Calu3 (cell line): Measurements from ENCODE around the gene ENOX2. TPM values are rescaled to one million over a fixed set of nuclear protein-coding genes. Genes with fewer than 3 reads are reported as not detected.

Experiments used
- BruUV-seq: library from RNA; stranded (reverse); fragments of 400-500 nt; replicated peaks from 2 replicates; lab custom pipeline; 2021; lab: Mats Ljungman, UMichigan
- CTCF ChIA-PET: fragments of 300-600 bp; sonication (Branson Sonifier 250); formaldehyde crosslinking; loops from one replicate; lab custom pipeline; 2022; ENCODE audit warnings: antibody characterized with exemption; lab: Charles Lee
- DNase-seq: peaks from one replicate; pipeline ENCODE4 v3.0.0; 2022
- H3K27ac Mint-ChIP-seq: one replicate; pipeline ENCODE4 v1.8.0; 2022; ENCODE audit warnings: mixed read lengths; ENCODE audit not compliant: unreplicated experiment
- H3K27me3 Mint-ChIP-seq: one replicate; pipeline ENCODE4 v1.8.0; 2022; ENCODE audit warnings: mixed read lengths; ENCODE audit not compliant: unreplicated experiment
- H3K36me3 Mint-ChIP-seq: one replicate; pipeline ENCODE4 v1.8.0; 2022; ENCODE audit warnings: mild to moderate bottlenecking, moderate library complexity, mixed read lengths; ENCODE audit not compliant: insufficient read depth, unreplicated experiment
- H3K4me1 Mint-ChIP-seq: one replicate; pipeline ENCODE4 v1.8.0; 2022; ENCODE audit warnings: mild to moderate bottlenecking, low read depth, mixed read lengths; ENCODE audit not compliant: unreplicated experiment
- H3K4me3 Mint-ChIP-seq: one replicate; pipeline ENCODE4 v1.8.0; 2022; ENCODE audit warnings: mild to moderate bottlenecking, low read depth, moderate library complexity, mixed read lengths; ENCODE audit not compliant: unreplicated experiment
- H3K9me3 Mint-ChIP-seq: one replicate; pipeline ENCODE4 v1.8.0; 2022; ENCODE audit warnings: low read depth, mixed read lengths; ENCODE audit not compliant: unreplicated experiment
- CTCF ChIP-seq: fragments of 200-600 bp; IDR thresholded peaks from one replicate; pipeline ENCODE4 v1.8.0; 2022; ENCODE audit warnings: antibody characterized with exemption; ENCODE audit not compliant: unreplicated experiment
- intact Hi-C: fragments of 100-400 bp; cut with micrococcal nuclease; formaldehyde crosslinking; loops from one replicate; pipeline ENCODE4 v1.10.0; 2022; ENCODE audit not compliant: unreplicated experiment
- total RNA-seq: library from RNA; stranded (reverse); gene quantifications from 2 replicates; pipeline ENCODE4 v1.2.3, GENCODE V29; 2022

ENOX2 gene
- total RNA-seq, 1 experiment from 2014 or later = 23.4 TPM

- BruUV-seq = no TSS peak
- no peaks in the 10 kb centered on the region for H3K27me3 Mint-ChIP-seq
- TF ChIP-seq CTCF = no peak
- no peak for DNase-seq
- H3K9me3 Mint-ChIP-seq = no peaks in the 10 kb centered on the region
- H3K36me3 Mint-ChIP-seq = no peaks in the 10 kb centered on the region
- no peaks in the 10 kb centered on the region for H3K4me1 Mint-ChIP-seq
- intact Hi-C loops = no loop called here
- H3K27ac Mint-ChIP-seq = no peak overlapping the region
- CTCF ChIA-PET = no interaction called here
- H3K4me3 Mint-ChIP-seq = no peak overlapping the region
Observed at GRCh38 chrX:130861462-130861861, 41.5 kb downstream of the ENOX2 start.

- no peak overlapping the region for H3K27ac Mint-ChIP-seq
- CTCF ChIA-PET = no interaction called here
- intact Hi-C loops = no loop called here
- H3K4me1 Mint-ChIP-seq = no peaks in the 10 kb centered on the region
- BruUV-seq = no TSS peak
- H3K9me3 Mint-ChIP-seq = no peaks in the 10 kb centered on the region
- no peak for TF ChIP-seq CTCF
- H3K27me3 Mint-ChIP-seq = no peaks in the 10 kb centered on the region
- H3K36me3 Mint-ChIP-seq = no peaks in the 10 kb centered on the region
- DNase-seq = no peak
- no peak overlapping the region for H3K4me3 Mint-ChIP-seq
Observed at GRCh38 chrX:130857207-130857606, 45.8 kb downstream of the ENOX2 start.

GRCh38 chrX:130851569-130851968 lies 51.4 kb downstream of the ENOX2 start:
- H3K4me3 Mint-ChIP-seq = no peak overlapping the region
- intact Hi-C loops = no loop called here
- BruUV-seq = no TSS peak
- no peaks in the 10 kb centered on the region for H3K36me3 Mint-ChIP-seq
- no peaks in the 10 kb centered on the region for H3K9me3 Mint-ChIP-seq
- CTCF ChIA-PET = no interaction called here
- no peaks in the 10 kb centered on the region for H3K4me1 Mint-ChIP-seq
- DNase-seq = no peak
- no peaks in the 10 kb centered on the region for H3K27me3 Mint-ChIP-seq
- H3K27ac Mint-ChIP-seq = no peak overlapping the region
- TF ChIP-seq CTCF = no peak

- BruUV-seq = no TSS peak
- Mint-ChIP-seq H3K27me3 (no peaks in the 10 kb centered on the region), H3K4me3 (no peak overlapping the region), H3K36me3 (no peaks in the 10 kb centered on the region), H3K4me1 (no peaks in the 10 kb centered on the region), H3K27ac (no peak overlapping the region), H3K9me3 (no peaks in the 10 kb centered on the region)
- TF ChIP-seq CTCF = no peak
- no peak for DNase-seq
- CTCF ChIA-PET = no interaction called here
- intact Hi-C loops = no loop called here
Observed at GRCh38 chrX:130848763-130849162, 54.2 kb downstream of the ENOX2 start.
